GM10266 (cell line): ENCODE results near the gene PLAC1.

Experiments
- DNase-seq: peaks from one replicate; pipeline ENCODE4 v3.0.0; 2012; ENCODE audit errors: extremely low spot score
- TF ChIP-seq, protein P1 (sequence below): IDR thresholded peaks from 2 replicates; pipeline ENCODE4 v1.5.1; 2012; ENCODE audit warnings: mild to moderate bottlenecking, low read depth; ENCODE audit not compliant: control insufficient read depth, insufficient read depth; ENCODE audit errors: missing control alignments

Gene PLAC1

DNA sequence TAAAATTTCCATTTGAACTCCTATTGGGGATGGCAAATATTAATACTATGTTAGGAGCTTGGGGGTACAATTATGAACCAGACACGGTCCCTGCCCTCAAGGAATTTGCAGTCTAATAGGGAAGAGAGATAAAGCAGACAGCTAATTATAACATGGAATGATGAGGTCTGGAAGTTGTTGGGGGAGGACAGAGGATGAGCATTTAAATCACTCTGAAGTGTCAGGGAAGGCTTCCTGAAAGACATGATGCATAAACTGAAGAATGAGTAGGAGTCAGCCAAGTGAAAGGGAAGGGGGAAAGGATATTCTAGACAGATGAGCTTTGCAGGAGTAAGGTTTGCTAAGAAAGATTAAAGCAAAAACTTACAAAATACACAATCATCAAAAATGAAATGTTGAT lies 15.9 kb downstream of the PLAC1 start:
- DNase-seq, result no peak
- TF ChIP-seq, protein P1, sequence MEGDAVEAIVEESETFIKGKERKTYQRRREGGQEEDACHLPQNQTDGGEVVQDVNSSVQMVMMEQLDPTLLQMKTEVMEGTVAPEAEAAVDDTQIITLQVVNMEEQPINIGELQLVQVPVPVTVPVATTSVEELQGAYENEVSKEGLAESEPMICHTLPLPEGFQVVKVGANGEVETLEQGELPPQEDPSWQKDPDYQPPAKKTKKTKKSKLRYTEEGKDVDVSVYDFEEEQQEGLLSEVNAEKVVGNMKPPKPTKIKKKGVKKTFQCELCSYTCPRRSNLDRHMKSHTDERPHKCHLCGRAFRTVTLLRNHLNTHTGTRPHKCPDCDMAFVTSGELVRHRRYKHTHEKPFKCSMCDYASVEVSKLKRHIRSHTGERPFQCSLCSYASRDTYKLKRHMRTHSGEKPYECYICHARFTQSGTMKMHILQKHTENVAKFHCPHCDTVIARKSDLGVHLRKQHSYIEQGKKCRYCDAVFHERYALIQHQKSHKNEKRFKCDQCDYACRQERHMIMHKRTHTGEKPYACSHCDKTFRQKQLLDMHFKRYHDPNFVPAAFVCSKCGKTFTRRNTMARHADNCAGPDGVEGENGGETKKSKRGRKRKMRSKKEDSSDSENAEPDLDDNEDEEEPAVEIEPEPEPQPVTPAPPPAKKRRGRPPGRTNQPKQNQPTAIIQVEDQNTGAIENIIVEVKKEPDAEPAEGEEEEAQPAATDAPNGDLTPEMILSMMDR, result no peak

DNA sequence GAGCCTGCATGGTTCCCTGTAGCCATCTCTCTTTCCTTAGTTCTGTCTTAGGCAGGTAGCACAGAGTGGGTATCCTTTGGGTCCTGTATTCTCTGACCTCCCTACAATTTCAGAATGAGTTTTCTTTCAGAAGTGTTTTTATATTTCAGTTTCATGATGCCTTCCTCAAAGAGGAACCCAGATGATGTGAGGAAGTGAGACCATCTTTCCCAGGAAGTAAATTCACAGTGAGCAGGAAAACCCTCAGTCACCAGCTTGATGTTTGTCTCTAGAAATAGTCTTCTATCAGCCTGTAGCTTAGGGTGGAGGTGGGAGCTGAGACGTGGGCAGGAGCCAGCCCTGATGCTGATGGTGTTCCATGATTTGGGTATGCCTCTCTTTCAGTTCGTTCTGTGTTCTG lies 16.9 kb downstream of the PLAC1 start:
- DNase-seq, result no peak
- TF ChIP-seq, protein P1, result no peak

DNA sequence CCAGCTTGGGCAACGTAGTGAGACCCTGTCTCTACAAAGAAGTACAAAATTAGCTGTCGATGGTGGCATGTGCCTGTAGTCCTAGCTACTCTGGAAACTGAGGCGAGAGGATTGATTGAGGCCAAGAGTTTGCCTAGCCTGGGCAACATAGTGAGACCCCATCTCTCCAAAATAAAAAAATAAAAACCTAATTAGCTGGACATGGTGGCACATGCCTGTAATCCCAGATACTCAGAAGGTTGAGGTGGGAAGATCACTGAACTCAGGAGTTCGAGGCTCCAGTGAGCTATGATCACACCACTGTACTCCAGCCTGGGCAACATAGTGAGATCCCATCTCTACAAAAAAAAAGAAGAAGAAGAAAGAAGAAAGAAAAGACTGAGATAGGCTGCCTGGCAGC lies 17.4 kb downstream of the PLAC1 start:
- TF ChIP-seq, protein P1, result no peak
- DNase-seq, result no peak

DNA sequence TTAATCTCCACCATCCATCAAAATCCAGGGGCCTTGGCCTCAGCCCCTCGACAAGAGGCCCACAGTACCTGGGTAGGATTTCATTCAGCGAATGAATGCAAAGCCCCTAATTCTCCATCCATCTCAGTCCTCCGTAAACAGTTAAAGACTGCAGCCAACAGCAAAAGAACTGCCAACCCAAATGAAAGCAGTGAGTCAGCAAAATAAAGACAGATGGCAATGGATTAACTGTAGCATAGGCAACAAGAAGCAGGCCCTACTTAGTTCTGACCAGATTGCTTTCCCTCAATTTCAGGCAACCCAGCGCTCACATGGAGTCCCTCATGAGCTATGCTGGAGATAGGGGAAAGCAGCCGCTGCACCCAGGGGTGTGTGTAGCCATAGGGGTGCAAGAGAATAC lies 21.4 kb downstream of the PLAC1 start:
- DNase-seq, result no peak
- TF ChIP-seq, protein P1, result no peak

DNA sequence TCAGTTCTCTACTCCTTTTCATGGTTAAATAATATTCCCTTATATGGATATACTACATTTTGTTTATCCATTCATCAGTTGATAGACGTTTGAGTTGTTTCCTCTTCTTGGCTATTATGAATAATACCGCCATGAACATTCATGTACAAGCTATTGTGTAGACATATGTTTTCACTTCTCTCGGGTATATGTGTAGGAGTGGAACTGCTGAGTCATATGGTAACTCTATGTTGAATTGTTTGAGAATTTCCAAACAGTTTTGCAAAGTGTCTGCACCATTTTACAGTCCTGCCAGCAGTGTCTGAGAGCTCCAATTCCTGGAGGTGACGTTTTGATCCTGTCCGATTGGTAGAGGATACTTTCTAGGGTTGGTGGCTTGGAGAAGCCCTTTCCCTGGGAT lies 23.6 kb downstream of the PLAC1 start:
- TF ChIP-seq, protein P1, result no peak
- DNase-seq, result no peak

DNA sequence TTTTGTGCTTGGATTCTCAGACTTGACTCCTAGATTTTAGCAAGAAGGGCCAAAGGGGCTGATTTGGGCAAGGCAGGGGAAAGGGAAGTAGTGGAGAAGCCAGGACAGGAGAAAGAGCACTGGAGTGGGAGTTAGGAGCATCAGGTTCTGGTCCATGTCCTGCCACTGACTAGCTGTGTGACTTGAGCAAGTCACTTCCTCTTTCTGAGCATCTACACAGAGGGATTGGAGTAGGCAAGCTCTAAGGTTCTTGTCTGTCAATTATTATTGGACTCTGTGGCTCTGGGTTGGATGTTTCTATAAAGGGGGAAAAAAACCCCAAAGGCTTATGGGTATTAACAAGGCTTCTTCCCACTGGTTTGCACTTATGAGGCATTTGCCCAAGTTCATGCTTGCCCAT lies 24.4 kb downstream of the PLAC1 start:
- DNase-seq, result no peak

DNA sequence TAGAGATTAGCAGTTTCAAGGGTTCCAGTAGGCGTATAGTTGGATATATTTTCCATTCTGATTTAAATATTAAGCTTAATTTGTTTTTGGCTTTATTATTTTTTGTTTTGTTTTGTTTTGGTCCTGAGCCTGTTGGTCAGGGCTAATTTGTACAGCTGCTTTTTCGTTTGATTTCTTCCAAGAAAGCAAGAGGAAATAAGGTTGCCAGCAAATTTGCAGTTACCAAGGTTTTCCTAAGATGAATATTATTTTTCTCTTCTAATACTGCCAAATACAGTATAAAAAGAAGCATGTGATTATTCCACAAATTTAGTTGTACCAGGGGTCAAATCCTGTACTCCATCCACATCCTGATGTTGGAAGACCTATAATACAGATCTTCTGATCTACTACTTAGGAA lies 24.9 kb downstream of the PLAC1 start:
- TF ChIP-seq, protein P1, result no peak
- DNase-seq, result no peak

More for the DNA sequence above, 24.4 kb downstream of the PLAC1 start:
- TF ChIP-seq, protein P1, result no peak

DNA sequence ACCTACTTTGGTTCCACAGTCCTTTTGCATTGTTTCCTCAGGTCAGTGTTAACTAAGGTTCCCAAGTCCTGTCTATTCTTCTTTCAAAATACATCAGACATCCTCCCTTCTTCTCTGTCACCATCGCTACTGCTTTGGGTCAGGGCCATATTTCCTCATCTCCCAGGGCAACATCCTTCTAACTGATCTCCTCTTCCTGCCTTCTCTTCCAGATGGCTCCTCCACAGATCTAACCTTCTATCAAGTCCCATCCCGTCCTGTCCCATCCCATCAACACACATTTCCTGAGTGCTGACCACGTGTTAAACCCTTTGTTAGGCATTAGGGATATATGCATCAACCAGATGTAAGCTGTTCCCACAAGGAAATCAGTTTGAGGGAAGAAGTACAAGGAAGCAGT lies 25.9 kb downstream of the PLAC1 start:
- no peak for DNase-seq
- TF ChIP-seq, protein P1, result no peak
